GM19467 (cell line): ENCODE measurements around the gene ZNF48.

Experiments used
- ATAC-seq: cut with Tn5 transposase; IDR thresholded peaks from one replicate; pipeline ENCODE4 v1.9.1; 2021; ENCODE audit warnings: mild to moderate bottlenecking, moderate library complexity; ENCODE audit not compliant: unreplicated experiment

The ZNF48 gene

GRCh38 chr16:30358577-30358936 is 36.7 kb upstream of the ZNF48 start:
- no peak for ATAC-seq

- no peak for ATAC-seq
Observed at GRCh38 chr16:30358990-30359870, 36.0 kb upstream of the ZNF48 start.

- no peak for ATAC-seq
Observed at GRCh38 chr16:30359871-30360170, 35.4 kb upstream of the ZNF48 start.

GRCh38 chr16:30361180-30361579 is 34.0 kb upstream of the ZNF48 start:
- ATAC-seq, result no peak

- ATAC-seq, result no peak
Observed at GRCh38 chr16:30365200-30365599, 30.0 kb upstream of the ZNF48 start.

- no peak for ATAC-seq
Observed at GRCh38 chr16:30366511-30366910, 28.7 kb upstream of the ZNF48 start.

- no peak for ATAC-seq
Observed at GRCh38 chr16:30367349-30368009, 27.7 kb upstream of the ZNF48 start.

- ATAC-seq, result no peak
Observed at GRCh38 chr16:30368122-30368791, 27.0 kb upstream of the ZNF48 start.

- ATAC-seq, result no peak
Observed at GRCh38 chr16:30368792-30369090, 26.5 kb upstream of the ZNF48 start.

- no peak for ATAC-seq
Observed at GRCh38 chr16:30369091-30369937, 25.9 kb upstream of the ZNF48 start.

GRCh38 chr16:30369938-30370455 is 25.2 kb upstream of the ZNF48 start:
- peak; percentile 8 for ATAC-seq

GRCh38 chr16:30370456-30371247 is 24.6 kb upstream of the ZNF48 start, which contains the start of gene TBC1D10B:
TSS of gene TBC1D10B (minus strand) at chr16:30370494. CDS start at chr16:30370183, 311 bp downstream.
- ATAC-seq, result peak; percentile 67

GRCh38 chr16:30371248-30371816 is 23.9 kb upstream of the ZNF48 start:
- no peak for ATAC-seq

- ATAC-seq, result no peak
Observed at GRCh38 chr16:30372038-30372712, 23.0 kb upstream of the ZNF48 start.

GRCh38 chr16:30372725-30373124 is 22.5 kb upstream of the ZNF48 start:
- no peak for ATAC-seq

- ATAC-seq, result no peak
Observed at GRCh38 chr16:30374538-30374937, 20.7 kb upstream of the ZNF48 start, which contains the start of gene MYL11. TSS of gene MYL11 (plus strand) at chr16:30374802. CDS start at chr16:30374858, 56 bp downstream.

GRCh38 chr16:30375864-30376263 is 19.4 kb upstream of the ZNF48 start:
- ATAC-seq, result no peak

GRCh38 chr16:30376461-30376902 is 18.7 kb upstream of the ZNF48 start:
- no peak for ATAC-seq
